GM19025 (cell line): Measurements from ENCODE around the gene RPGRIP1L.

Experiments
- ATAC-seq: cut with Tn5 transposase; IDR thresholded peaks from one replicate; pipeline ENCODE4 v1.9.1; 2021; ENCODE audit warnings: mild to moderate bottlenecking, low read depth, moderate library complexity; ENCODE audit not compliant: unreplicated experiment

The RPGRIP1L gene

DNA sequence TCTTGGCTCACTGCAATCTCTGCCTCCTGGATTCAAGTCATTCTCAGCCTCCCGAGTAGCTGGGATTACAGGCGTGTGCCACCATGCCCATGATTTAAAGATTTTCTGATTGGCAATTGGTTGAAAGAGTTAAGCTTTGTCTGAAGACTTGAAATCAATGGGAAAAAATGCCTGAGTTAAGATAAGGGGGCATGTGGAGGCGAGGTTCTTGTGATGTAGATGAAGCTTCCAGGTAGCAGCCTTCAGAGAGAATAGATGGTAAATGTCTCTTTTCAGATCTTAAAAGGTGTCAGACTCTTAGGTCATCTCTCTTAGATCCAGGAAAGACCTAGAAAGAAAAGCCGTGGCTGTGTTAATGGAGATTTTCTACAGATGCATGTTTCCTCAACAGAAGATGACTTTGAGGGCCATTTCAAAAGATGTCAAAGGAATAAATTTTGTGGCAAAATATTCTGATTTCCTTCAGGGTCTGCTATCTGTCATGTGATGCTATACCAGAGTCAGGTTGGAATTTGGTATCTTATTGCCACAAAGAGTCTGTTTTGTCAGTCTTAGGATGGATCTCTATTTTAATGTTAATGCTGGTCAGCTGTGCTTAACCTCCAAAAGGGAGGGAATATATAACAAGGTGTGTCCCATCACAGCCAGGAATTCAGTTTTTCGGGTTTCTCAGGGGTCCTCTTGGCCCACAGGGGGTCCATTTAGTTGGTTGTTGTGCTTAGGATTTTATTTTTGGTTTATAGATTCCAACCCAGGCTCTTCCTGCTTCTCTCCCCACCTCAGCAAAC, 142.4 kb downstream of the RPGRIP1L start:
- no peak for ATAC-seq

- ATAC-seq: no peak
Measured at GRCh38 chr16:53559270-53559951, 144.2 kb downstream of the RPGRIP1L start.

GRCh38 chr16:53558710-53559109, 144.9 kb downstream of the RPGRIP1L start:
- no peak for ATAC-seq

- no peak for ATAC-seq
Measured at GRCh38 chr16:53556521-53556920, 147.1 kb downstream of the RPGRIP1L start.

DNA sequence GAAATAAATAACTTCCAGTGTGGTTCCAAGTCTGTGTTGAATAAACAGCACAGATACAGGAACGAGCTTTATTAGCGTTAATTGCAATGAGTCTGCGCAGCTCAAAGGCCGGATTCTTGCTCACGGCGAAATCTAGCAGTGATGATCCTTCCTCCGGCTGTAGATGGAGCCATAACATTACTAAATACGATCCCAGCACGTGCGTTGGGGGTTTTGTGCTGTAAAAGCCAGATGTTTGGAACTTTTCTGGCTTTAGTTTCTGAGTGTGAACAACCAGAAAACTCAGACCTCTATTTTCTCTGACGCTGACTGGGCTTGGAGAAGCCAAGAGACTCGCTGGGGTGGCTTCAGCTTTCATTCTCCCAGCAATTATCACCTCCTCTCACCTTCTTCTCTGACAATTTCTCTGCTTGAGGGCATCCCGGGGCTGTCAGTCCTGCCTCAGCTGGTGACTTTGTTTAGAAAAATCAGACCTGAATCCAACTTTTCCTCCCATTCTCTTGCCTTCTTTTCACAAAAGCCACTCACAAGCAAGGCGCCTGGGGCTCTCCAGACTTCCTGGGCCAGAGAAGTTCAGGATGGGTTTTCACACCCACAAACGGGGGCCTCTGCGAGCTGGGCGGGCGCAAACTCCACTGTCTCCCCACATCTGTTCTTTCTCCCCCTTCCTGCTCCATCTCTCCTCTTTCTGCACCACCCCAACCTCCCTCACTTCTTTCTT, 153.5 kb downstream of the RPGRIP1L start:
- peak; percentile 54 for ATAC-seq
